Stomach smooth muscle (tissue), 2 donors: Measurements from ENCODE around the gene PLEKHB2.
A peak's percentile ranks its signal among the peaks of the same experiment; 100 is the strongest.
"Not testable (repeated sequence)": the region's sequence is repeated elsewhere in the genome, so short reads cannot be mapped to it uniquely, and the experiment has no call there.

ENCODE experiments used
- H3K27ac ChIP-seq: one replicate; pipeline ENCODE4 v1.7.0; 2013; ENCODE audit warnings: mild to moderate bottlenecking, low read length, inconsistent platforms
- H3K27me3 ChIP-seq, 2 donors: one replicate each; pipeline ENCODE4 v1.7.0; 2013; ENCODE audit warnings: low read length in 2 of 2; ENCODE audit not compliant: insufficient read depth in 2 of 2, control insufficient read depth in 1 of 2
- H3K36me3 ChIP-seq, 2 donors: one replicate each; pipeline ENCODE4 v1.7.0; 2013; ENCODE audit warnings: low read length in 2 of 2; ENCODE audit not compliant: control insufficient read depth in 2 of 2, insufficient read depth in 2 of 2
- H3K4me1 ChIP-seq: one replicate; pipeline ENCODE4 v1.7.0; 2013; ENCODE audit warnings: low read length; ENCODE audit not compliant: control insufficient read depth, insufficient read depth
- H3K4me3 ChIP-seq, 2 donors: one replicate each; pipeline ENCODE4 v1.7.0; 2013; ENCODE audit warnings: low read length in 2 of 2
- H3K9ac ChIP-seq, 2 donors: one replicate each; pipeline ENCODE4 v1.7.0; 2013; ENCODE audit warnings: low read length in 2 of 2, mild to moderate bottlenecking in 1 of 2
- H3K9me3 ChIP-seq, 2 donors: one replicate each; pipeline ENCODE4 v1.7.0; 2013; ENCODE audit warnings: low read length in 2 of 2; ENCODE audit not compliant: control insufficient read depth in 2 of 2
- donor health status: healthy.
- donor health status: Pancreatic carcinoma.

The PLEKHB2 gene, protein sequence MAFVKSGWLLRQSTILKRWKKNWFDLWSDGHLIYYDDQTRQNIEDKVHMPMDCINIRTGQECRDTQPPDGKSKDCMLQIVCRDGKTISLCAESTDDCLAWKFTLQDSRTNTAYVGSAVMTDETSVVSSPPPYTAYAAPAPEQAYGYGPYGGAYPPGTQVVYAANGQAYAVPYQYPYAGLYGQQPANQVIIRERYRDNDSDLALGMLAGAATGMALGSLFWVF

DNA sequence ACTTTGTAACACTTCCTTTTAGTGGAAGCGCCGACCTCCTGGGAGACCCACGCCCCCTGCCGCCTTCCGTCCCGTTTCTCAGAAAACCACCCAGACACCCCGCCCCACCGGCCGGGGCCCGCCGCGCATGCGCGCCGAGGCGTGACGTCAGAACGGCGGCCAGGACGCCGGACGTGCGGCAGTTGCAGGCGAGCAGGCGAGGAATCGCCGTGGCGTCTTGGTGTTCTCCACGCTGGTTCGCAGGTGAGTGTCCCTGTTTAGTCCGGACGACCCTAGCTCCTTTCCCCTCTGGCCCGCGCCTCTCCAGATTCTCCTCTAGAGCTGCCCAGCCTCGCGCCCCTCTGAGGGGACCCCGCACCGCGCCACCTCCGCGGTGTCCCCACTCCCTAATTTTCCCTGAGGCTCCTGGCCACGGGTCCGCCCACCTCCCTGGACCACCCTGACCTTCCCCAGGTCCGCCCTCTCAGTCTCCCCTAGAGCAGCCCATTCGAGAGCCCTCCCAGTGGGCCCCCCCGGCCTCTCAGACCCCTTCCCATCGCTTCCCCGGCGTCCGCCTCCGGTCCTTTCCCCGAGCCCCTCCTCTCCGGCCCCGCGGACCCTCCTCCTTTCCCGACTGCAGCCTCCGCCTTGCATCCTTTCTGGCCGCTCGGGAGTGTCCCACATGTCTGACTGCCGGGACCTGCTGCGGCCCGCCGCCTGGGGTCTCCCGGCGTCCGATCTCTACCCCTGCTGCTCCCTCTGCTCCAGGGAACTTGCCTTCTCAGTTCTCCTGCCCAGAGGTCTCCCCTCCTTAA is at the start of gene PLEKHB2:
Gene PLEKHB2, plus strand, starts transcription at position 181 of the 794 bp plus-strand sequence. CDS start 15,606 bp downstream, outside the sequence.
- peak within 1 kb of the TSS; percentile 89 for H3K27ac ChIP-seq
- peak within 1 kb of the TSS; percentile 93 for H3K4me3 ChIP-seq
- no peaks in the 10 kb centered on the region for H3K27me3 ChIP-seq
- H3K9me3 ChIP-seq = no peaks in the 10 kb centered on the region
- H3K9ac ChIP-seq = peak within 1 kb of the TSS; percentile 90 to 92
- H3K36me3 ChIP-seq = no peaks in the 10 kb centered on the region
- peaks cover 5% of the 10 kb centered on the region for H3K4me1 ChIP-seq

DNA sequence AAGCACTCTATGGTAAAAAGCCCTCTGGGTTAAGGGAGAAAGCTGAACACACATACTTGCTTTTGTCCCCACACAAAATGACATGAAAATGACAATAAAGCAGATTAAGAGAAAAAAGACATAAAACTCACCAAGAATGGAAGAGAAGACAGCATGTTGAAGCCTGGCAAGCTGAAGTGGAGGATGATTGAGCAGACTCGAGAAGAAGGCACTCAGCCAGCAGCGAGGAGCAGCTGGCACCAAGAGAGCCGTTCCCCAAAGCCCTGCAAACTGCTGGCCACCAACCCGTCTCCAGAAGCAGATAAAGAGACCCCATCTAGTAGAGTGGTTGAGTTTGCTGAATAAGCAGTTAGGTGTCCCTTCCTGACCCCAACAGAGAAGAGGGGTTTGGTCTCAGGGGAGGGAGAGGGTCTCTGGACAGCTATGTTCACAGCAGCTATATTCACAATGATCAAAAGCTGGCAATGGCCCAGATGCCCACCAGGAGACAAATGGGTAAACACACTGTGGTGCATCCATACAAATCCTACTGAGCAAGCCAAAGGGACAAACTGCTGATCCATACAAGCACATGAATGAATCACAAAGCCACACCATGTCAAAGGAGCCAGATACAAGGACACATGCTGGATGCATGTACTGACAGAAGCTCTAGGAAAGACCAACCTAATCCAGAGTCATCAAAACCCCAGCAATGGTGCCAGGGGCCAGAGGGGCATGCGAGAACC is 48.8 kb upstream of the PLEKHB2 start:
- H3K9me3 ChIP-seq = no peaks in the 10 kb centered on the region
- peaks cover 36 to 42% of the 10 kb centered on the region in 2 donors for H3K36me3 ChIP-seq
- peak overlapping the region in 1 of 2 donors; percentile 17 for H3K4me3 ChIP-seq
- H3K9ac ChIP-seq = no peak overlapping the region
- H3K4me1 ChIP-seq = peaks cover 20% of the 10 kb centered on the region
- H3K27me3 ChIP-seq = no peaks in the 10 kb centered on the region
- no peak overlapping the region for H3K27ac ChIP-seq

DNA sequence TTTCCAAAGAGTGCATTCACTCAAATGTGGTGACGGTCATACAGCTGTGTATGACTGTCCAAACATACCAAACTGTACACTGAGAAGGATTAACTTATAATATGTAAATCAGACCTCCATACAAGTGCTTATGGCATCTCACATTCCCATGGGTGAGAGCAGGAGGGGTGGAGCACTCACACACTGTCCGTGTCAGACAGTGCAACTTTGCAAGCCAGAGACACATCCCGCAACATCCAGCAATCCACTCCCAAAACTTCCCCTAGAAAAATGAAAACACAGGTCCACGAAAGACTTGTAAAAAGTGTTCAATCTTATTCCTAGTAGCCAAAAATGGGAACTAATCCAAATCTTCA is 48.2 kb upstream of the PLEKHB2 start:
- H3K9me3 ChIP-seq = no peaks in the 10 kb centered on the region
- H3K9ac ChIP-seq = no peak overlapping the region
- no peak overlapping the region for H3K4me3 ChIP-seq
- no peaks in the 10 kb centered on the region for H3K27me3 ChIP-seq
- peaks cover 20% of the 10 kb centered on the region for H3K4me1 ChIP-seq
- no peak overlapping the region for H3K27ac ChIP-seq
- H3K36me3 ChIP-seq = peaks cover 32 to 38% of the 10 kb centered on the region in 2 donors

DNA sequence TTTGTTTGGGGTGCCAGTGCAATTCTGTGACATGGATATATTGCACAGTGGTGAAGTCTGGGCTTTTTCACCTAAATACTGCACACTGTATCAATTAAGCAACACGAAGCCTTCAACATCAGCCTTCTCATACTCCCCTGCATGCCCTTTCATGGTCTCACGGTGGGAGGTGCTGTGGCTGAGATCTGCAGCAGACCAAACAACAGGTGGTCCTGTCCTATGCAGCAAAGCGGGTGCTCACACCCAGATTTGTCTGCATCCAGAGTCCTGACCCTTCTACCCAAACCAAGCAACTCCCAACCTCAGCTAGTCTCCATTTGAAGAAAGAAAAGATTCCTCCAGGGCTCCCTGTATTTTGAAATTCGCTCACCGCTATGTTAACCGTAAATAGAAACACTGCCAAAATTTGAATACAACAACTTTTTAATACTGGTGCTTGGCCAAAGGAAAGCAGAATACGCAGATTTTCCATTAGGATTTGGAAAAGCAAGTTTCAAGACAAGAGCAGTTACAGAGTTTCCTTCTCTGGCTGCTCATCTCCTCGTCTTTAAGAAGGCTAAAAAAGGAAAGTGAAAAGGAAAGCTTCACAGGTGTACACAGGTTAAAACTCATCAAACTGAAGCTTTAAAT is 46.8 kb upstream of the PLEKHB2 start:
- no peak overlapping the region for H3K27ac ChIP-seq
- H3K36me3 ChIP-seq = peaks cover 19 to 26% of the 10 kb centered on the region in 2 donors
- no peak overlapping the region for H3K9ac ChIP-seq
- no peaks in the 10 kb centered on the region for H3K9me3 ChIP-seq
- no peaks in the 10 kb centered on the region for H3K27me3 ChIP-seq
- peaks cover 20% of the 10 kb centered on the region for H3K4me1 ChIP-seq
- no peak overlapping the region for H3K4me3 ChIP-seq

DNA sequence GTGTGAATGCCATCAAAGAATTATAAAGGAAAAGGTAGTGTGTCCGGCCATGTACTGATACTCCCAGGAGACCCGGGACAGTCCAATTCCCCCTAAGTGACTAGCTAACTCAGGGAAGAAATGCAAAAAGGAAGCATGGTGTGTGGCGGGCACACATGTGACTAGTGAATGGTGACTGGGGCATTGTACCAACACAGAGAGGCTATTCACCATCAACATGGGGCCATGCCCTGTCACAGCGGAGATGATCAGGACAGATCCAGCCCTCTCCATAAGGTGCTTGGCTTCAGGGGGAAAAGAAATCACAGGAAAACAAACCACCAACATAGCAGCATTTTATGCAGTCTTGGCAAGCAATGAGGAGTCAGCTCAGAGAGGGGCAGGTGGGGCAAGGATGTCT is 46.2 kb upstream of the PLEKHB2 start:
- peaks cover 17 to 21% of the 10 kb centered on the region in 2 donors for H3K36me3 ChIP-seq
- H3K9ac ChIP-seq = no peak overlapping the region
- H3K9me3 ChIP-seq = no peaks in the 10 kb centered on the region
- H3K4me1 ChIP-seq = peaks cover 20% of the 10 kb centered on the region
- H3K27me3 ChIP-seq = no peaks in the 10 kb centered on the region
- H3K4me3 ChIP-seq = no peak overlapping the region
- no peak overlapping the region for H3K27ac ChIP-seq

DNA sequence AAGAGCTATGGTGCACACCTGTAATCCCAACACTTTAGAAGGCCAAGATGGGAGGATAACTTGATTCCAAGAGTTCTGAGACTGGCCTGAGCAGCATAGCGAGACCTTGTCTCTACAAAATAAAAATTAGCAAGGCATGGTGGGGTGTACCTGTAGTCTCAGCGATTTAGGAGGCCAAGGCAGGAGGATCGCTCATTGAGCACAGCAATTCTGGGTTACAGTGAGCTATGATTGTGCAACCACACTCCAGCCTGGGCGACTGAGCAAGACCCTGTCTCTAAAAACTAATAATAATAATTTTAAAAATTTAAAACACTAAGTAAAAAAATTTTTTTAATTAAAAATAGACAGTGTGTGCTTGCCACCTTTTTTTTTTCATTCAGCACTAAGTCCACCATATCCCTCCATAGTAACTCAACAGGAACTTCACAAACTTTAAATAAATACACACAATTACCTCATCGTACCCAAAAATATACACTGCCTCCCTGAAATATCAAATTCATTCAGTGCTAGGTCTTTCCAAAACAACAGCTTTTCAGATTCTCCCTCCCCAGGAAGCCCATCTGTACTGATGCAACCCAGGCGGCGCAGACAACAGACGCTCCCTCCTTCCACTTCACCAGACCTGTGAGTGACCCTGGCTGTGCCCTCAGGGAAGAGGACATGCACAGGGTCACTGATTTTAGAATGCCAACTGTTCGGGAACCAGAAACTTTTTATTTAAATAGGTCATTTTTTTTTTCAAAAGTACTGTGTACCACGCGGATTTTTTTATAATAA is 41.4 kb upstream of the PLEKHB2 start:
- Histone ChIP-seq H3K27me3 (no peaks in the 10 kb centered on the region), H3K4me1 (peaks cover 11% of the 10 kb centered on the region), H3K27ac (no peak overlapping the region), H3K4me3 (no peak overlapping the region), H3K9me3 (no peaks in the 10 kb centered on the region), H3K9ac (no peak overlapping the region), H3K36me3 (peaks cover 0 to 7% of the 10 kb centered on the region in 2 donors)

DNA sequence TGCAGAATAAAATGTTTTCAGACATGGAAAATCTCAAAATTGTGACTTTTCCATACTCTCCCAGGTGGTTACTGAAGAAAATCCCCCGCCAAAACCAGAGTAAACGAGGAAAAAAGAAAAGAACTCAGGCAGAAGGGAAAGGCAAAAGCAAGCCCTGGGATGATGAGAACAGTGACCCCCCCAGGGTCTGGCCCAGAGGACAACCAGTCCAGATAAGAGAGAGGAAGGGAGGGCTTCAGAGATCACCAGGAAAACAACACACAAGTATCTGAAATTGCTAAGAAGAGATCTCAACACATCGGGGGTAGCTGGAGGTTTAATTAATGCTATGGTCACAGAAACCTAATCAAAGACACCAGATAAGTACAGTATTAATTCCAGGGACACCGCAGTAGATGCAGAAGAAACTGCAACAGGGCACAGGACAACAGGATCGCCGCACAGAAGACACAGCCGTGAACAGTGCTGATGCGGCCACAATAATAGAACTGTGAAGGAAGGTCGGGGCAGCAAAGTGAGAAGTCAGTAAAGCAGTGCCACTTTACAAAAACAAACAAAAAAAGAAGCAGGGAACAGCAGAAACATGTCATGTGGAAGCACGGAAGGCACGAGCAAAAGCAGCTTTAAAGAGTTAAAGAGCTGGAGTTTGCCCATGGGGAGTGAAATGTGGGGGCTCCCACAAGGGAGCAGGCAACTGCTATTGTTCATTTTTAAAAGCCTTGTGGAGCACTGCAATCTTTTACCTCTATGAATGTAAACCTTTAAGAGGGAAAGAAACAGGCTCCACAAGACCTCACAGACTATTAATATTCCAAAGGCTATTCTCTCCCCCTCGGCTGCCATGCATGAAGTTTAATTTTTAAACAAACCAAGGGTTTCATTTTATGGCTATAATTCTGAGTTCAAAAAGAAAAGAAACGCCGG is 40.3 kb upstream of the PLEKHB2 start:
- Histone ChIP-seq H3K36me3 (peaks cover 3 to 7% of the 10 kb centered on the region in 2 donors), H3K27ac (no peak overlapping the region), H3K4me3 (no peak overlapping the region), H3K9me3 (no peaks in the 10 kb centered on the region), H3K27me3 (no peaks in the 10 kb centered on the region), H3K9ac (no peak overlapping the region), H3K4me1 (peaks cover 11% of the 10 kb centered on the region)

DNA sequence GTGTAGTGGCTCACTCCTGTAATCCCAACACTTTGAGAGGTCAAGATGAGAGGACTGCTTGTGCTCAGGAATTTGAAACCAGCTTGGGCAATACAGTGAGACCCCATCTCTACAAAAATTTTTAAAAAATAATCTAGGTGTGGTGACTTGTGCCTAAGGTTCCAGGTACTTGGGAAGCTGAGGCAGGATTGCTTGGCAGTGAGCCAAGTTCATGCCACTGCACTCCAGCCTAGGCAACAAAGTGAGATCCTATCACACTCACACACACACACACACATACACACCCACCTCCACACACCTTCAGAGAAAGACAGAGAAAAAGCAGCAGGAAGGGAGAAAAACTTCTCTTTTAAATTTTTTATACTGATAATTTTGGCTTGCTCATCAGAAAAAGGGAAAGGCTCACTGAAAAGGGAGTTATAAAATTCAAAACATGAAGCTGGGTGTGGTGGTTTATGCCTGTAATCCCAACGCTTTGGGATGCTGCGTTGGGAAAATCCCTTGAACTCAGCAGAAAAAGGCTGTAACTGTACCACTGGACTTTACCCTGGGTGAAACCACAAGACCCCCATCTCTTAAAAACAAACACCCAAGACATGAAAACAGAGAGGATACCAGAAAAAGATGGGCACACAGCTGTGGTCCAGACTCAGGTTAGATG is 37.5 kb upstream of the PLEKHB2 start:
- Histone ChIP-seq H3K27me3 (no peaks in the 10 kb centered on the region), H3K27ac (no peak overlapping the region), H3K9ac (no peak overlapping the region), H3K9me3 (no peaks in the 10 kb centered on the region), H3K36me3 (peaks cover 11 to 17% of the 10 kb centered on the region in 2 donors), H3K4me3 (no peak overlapping the region), H3K4me1 (peaks cover 11% of the 10 kb centered on the region)

DNA sequence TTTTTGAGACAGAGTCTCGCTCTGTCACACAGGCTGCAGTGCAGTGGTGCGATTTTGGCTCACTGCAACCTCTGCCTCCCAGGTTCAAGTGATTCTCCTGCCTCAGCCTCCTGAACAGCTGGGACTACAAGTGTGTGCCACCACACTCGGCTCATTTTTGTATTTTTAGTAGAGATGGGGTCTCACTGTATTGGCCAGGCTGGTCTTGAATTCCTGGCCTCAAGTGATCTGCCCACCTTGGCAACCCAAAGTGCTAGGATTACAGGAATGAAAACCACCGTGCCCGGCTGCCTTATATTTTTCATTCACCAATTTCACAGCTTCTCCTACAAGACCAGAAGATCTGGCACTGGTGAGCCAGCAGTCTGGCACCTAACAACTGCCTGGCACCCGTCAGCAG is 37.0 kb upstream of the PLEKHB2 start:
- H3K27me3 ChIP-seq = not testable (repeated sequence)

More for the DNA sequence above, 37.0 kb upstream of the PLEKHB2 start:
- H3K9ac ChIP-seq, H3K27ac ChIP-seq, H3K9me3 ChIP-seq, H3K4me3 ChIP-seq: not testable (repeated sequence)
- Histone ChIP-seq H3K36me3 (peaks cover 10 to 18% of the 10 kb centered on the region in 2 donors), H3K4me1 (peaks cover 11% of the 10 kb centered on the region)
